ENCODE measurements around the gene GDE1.
"Not testable (repeated sequence)": the region's sequence is repeated elsewhere in the genome, so short reads cannot be mapped to it uniquely, and the experiment has no call there.

Gene GDE1

DNA sequence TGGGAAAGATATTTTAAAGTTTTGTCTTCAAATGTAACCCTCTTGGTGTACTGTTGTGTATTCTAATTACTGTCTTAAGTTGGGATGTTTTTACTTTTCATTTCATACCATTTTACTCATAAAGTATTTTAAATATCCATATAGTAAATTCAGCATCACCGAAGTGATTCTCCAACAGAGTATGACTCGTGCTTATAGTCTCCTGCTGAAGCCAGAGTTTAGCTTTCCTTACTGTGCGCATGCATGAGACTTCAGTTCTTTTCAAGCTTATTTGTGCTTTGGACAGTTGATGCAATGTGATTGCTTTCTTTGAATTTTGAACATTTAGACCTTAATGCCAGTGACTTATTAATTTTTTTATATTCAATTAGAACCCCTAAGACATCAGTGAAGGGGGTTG lies 26.2 kb upstream of the GDE1 start:
- Histone ChIP-seq H3K36me3 (ENCODE audit: control insufficient read depth, insufficient read depth, low read length) (peaks cover 36% of the 10 kb centered on the region), H3K9me3 (ENCODE audit: control insufficient read depth, low read length) (no peaks in the 10 kb centered on the region), H3K4me3 (ENCODE audit: extremely low read depth, insufficient read depth, low read length, poor library complexity, severe bottlenecking) (no peak overlapping the region), H3K27ac (ENCODE audit: low read depth, low read length, severe bottlenecking) (no peak overlapping the region), H3K4me1 (ENCODE audit: control insufficient read depth, insufficient read depth, low read length, poor library complexity, severe bottlenecking) (no peaks in the 10 kb centered on the region)
- WGBS, 2 experiments (ENCODE audit: insufficient coverage in 2 of 2): 92 to 94% methylated on average over 2 to 3 of the region's 3 CpGs

DNA sequence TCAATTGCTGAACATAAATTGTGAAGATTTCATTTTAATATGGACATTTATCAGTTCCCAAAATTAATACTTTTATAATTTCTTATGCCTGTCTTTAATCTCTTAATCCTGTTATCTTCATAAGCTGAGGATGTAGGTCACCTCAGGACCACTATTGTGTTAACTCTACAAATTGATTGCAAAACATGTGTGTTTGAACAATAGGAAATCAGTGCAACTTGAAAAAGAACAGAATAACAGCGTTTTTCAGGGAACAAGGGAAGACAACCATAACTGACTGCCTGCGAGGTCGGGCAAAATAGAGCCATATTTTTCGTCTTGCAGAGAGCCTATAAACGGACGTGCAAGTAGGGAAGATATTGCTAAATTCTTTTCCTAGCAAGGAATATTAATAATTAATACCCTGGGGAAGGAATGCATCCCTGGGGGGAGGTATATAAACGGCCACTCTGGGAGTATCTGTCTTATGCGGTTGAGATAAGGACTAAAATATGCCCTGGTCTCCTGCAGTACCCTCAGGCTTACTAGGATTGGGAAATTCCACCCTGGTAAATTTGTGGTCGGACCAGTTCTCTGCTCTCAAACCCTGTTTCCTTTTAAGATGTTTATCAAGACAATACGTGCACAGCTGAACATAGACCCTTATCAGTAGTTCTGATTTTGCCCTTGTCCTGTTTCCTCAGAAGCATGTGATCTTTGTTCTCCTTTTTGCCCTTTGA lies 21.5 kb upstream of the GDE1 start:
- H3K27ac ChIP-seq (ENCODE audit: low read depth, low read length, severe bottlenecking); H3K4me1 ChIP-seq (ENCODE audit: control insufficient read depth, insufficient read depth, low read length, poor library complexity, severe bottlenecking); H3K9me3 ChIP-seq (ENCODE audit: control insufficient read depth, low read length); H3K4me3 ChIP-seq (ENCODE audit: extremely low read depth, insufficient read depth, low read length, poor library complexity, severe bottlenecking): not testable (repeated sequence)
- 92 to 96% methylated on average over 6 to 7 of the region's 10 CpGs for WGBS, 2 experiments (ENCODE audit: insufficient coverage in 2 of 2)
- H3K36me3 ChIP-seq (ENCODE audit: control insufficient read depth, insufficient read depth, low read length): peaks cover 50% of the 10 kb centered on the region

- 86% methylated on average over 1 of the region's 3 CpGs; no CpG with 5 or more reads in 1 of the 2 experiments for WGBS, 2 experiments (ENCODE audit: insufficient coverage in 2 of 2)
- no peaks in the 10 kb centered on the region for H3K4me1 ChIP-seq (ENCODE audit: control insufficient read depth, insufficient read depth, low read length, poor library complexity, severe bottlenecking)
- H3K27ac ChIP-seq (ENCODE audit: low read depth, low read length, severe bottlenecking): no peak overlapping the region
- peaks cover 53% of the 10 kb centered on the region for H3K36me3 ChIP-seq (ENCODE audit: control insufficient read depth, insufficient read depth, low read length)
- H3K9me3 ChIP-seq (ENCODE audit: control insufficient read depth, low read length): no peaks in the 10 kb centered on the region
- H3K4me3 ChIP-seq (ENCODE audit: extremely low read depth, insufficient read depth, low read length, poor library complexity, severe bottlenecking): no peak overlapping the region
Measured at GRCh38 chr16:19542138-19542821, 20.4 kb upstream of the GDE1 start.

GRCh38 chr16:19540241-19540970 lies 18.5 kb upstream of the GDE1 start:
- no peak overlapping the region for H3K4me3 ChIP-seq (ENCODE audit: extremely low read depth, insufficient read depth, low read length, poor library complexity, severe bottlenecking)
- no peaks in the 10 kb centered on the region for H3K9me3 ChIP-seq (ENCODE audit: control insufficient read depth, low read length)
- WGBS, 2 experiments (ENCODE audit: insufficient coverage in 2 of 2): 91 to 100% methylated on average over 4 of the region's 6 CpGs
- no peak overlapping the region for H3K27ac ChIP-seq (ENCODE audit: low read depth, low read length, severe bottlenecking)
- peaks cover 68% of the 10 kb centered on the region for H3K36me3 ChIP-seq (ENCODE audit: control insufficient read depth, insufficient read depth, low read length)
- no peaks in the 10 kb centered on the region for H3K4me1 ChIP-seq (ENCODE audit: control insufficient read depth, insufficient read depth, low read length, poor library complexity, severe bottlenecking)

DNA sequence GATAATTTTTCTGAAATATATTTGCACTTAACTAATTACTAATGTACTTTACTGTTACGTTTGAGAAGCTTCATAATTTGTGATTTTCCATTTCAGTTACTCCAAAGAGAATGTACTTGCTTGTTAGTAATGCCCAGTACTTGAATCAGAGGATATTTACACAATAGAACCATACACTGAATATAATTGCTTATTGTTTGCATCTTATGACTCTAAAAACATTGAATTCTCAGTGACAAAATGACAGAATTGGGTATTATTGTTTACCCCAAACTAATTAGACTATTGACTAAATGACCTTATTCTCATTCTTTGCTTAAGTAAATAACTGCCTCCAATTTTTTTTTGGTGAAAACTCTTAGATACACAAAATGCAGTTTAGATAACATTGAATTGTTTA lies 10.7 kb upstream of the GDE1 start:
- Histone ChIP-seq H3K4me1 (ENCODE audit: control insufficient read depth, insufficient read depth, low read length, poor library complexity, severe bottlenecking) (no peaks in the 10 kb centered on the region), H3K27ac (ENCODE audit: low read depth, low read length, severe bottlenecking) (no peak overlapping the region), H3K36me3 (ENCODE audit: control insufficient read depth, insufficient read depth, low read length) (peaks cover 27% of the 10 kb centered on the region), H3K9me3 (ENCODE audit: control insufficient read depth, low read length) (no peaks in the 10 kb centered on the region), H3K4me3 (ENCODE audit: extremely low read depth, insufficient read depth, low read length, poor library complexity, severe bottlenecking) (no peak overlapping the region)
- WGBS, 2 experiments (ENCODE audit: insufficient coverage in 2 of 2): no CpG with 5 or more reads among the region's 1 CpG

DNA sequence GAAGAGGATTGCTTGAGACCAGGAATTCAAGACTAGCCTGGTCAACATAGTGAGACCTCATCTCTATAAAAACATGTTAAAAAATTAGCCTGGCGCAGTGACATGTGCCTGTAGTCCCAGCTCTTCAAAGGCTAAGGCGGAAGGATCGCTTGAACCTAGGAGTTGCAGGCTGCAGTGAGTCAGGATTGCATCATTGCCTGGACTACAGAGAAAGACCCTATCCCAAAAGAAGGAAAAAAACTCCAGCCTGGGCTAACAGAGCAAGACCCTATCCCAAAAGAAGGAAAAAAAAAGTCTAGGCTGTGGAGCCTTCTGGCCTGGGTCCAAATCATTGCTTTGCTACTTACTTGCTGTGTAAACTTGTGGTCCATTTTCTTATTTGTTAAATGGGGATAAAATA lies 6.8 kb upstream of the GDE1 start:
- H3K9me3 ChIP-seq (ENCODE audit: control insufficient read depth, low read length): no peaks in the 10 kb centered on the region
- WGBS, 2 experiments (ENCODE audit: insufficient coverage in 2 of 2): 83 to 100% methylated on average over 2 to 3 of the region's 3 CpGs
- peaks cover 12% of the 10 kb centered on the region for H3K36me3 ChIP-seq (ENCODE audit: control insufficient read depth, insufficient read depth, low read length)
- H3K4me1 ChIP-seq (ENCODE audit: control insufficient read depth, insufficient read depth, low read length, poor library complexity, severe bottlenecking): peaks cover 5% of the 10 kb centered on the region
- H3K4me3 ChIP-seq (ENCODE audit: extremely low read depth, insufficient read depth, low read length, poor library complexity, severe bottlenecking): no peak overlapping the region
- H3K27ac ChIP-seq (ENCODE audit: low read depth, low read length, severe bottlenecking): no peak overlapping the region

- H3K4me1 ChIP-seq (ENCODE audit: control insufficient read depth, insufficient read depth, low read length, poor library complexity, severe bottlenecking): peaks cover 5% of the 10 kb centered on the region
- no peak overlapping the region for H3K4me3 ChIP-seq (ENCODE audit: extremely low read depth, insufficient read depth, low read length, poor library complexity, severe bottlenecking)
- H3K9me3 ChIP-seq (ENCODE audit: control insufficient read depth, low read length): no peaks in the 10 kb centered on the region
- H3K27ac ChIP-seq (ENCODE audit: low read depth, low read length, severe bottlenecking): no peak overlapping the region
- H3K36me3 ChIP-seq (ENCODE audit: control insufficient read depth, insufficient read depth, low read length): peaks cover 12% of the 10 kb centered on the region
- WGBS, 2 experiments (ENCODE audit: insufficient coverage in 2 of 2): 100% methylated on average over 1 of the region's 1 CpG; no CpG with 5 or more reads in 1 of the 2 experiments
Measured at GRCh38 chr16:19527161-19527560, 5.3 kb upstream of the GDE1 start.

- peaks cover 9% of the 10 kb centered on the region for H3K4me1 ChIP-seq (ENCODE audit: control insufficient read depth, insufficient read depth, low read length, poor library complexity, severe bottlenecking)
- peaks cover 8% of the 10 kb centered on the region for H3K36me3 ChIP-seq (ENCODE audit: control insufficient read depth, insufficient read depth, low read length)
- no peak overlapping the region for H3K27ac ChIP-seq (ENCODE audit: low read depth, low read length, severe bottlenecking)
- no peaks in the 10 kb centered on the region for H3K9me3 ChIP-seq (ENCODE audit: control insufficient read depth, low read length)
- H3K4me3 ChIP-seq (ENCODE audit: extremely low read depth, insufficient read depth, low read length, poor library complexity, severe bottlenecking): peak overlapping the region; percentile 92
- WGBS, 2 experiments (ENCODE audit: insufficient coverage in 2 of 2): no CpG with 5 or more reads among the region's 2 CpGs
Measured at GRCh38 chr16:19525385-19525723, 3.5 kb upstream of the GDE1 start.

DNA sequence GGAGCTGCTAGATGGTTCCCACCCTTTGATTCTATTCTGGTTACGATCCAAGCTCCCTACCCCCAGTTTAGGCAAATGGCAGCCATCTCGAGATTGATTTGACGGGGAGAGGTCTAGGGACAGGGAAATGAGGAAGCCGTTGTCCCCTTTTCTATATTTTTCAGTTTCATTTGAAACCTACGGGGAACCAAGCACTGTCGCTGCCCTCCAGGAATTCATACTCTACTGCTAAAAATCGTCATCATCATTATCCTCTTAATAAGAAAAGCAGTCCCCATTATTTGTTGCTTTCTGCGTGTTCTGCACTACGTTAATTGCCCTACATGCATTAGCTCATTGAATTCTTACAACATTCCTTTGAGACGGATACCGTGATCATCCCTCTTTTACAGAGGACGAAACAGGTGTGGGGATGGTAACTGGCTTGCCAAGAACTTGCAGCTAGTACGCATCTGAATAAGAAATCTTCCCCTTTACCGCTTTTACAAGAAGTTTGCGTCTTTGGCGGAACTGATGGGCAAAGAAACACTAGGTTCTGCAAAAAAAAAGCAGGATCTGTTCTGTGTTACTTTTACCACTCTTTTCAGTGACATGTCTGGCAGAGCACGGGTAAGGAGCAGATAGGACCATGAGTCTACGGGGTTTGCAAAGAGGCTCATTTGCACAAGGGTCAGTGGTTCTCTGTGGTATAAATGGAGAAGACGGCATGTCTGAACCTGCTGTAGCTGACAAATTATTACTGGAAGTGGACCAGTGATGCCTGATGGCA lies 2.9 kb upstream of the GDE1 start:
- Histone ChIP-seq H3K4me1 (ENCODE audit: control insufficient read depth, insufficient read depth, low read length, poor library complexity, severe bottlenecking) (peaks cover 10% of the 10 kb centered on the region), H3K9me3 (ENCODE audit: control insufficient read depth, low read length) (no peaks in the 10 kb centered on the region), H3K4me3 (ENCODE audit: extremely low read depth, insufficient read depth, low read length, poor library complexity, severe bottlenecking) (peak overlapping the region; percentile 92), H3K27ac (ENCODE audit: low read depth, low read length, severe bottlenecking) (peak overlapping the region; percentile 33), H3K36me3 (ENCODE audit: control insufficient read depth, insufficient read depth, low read length) (peaks cover 4% of the 10 kb centered on the region)
- 10 to 12% methylated on average over 13 of the region's 19 CpGs for WGBS, 2 experiments (ENCODE audit: insufficient coverage in 2 of 2)

GRCh38 chr16:19524356-19524615 lies 2.4 kb upstream of the GDE1 start:
- H3K27ac ChIP-seq (ENCODE audit: low read depth, low read length, severe bottlenecking): peak overlapping the region; percentile 33

More at GRCh38 chr16:19524356-19524615, 2.4 kb upstream of the GDE1 start:
- 0 to 1% methylated on average over 6 to 10 of the region's 11 CpGs for WGBS, 2 experiments (ENCODE audit: insufficient coverage in 2 of 2)
- Histone ChIP-seq H3K9me3 (ENCODE audit: control insufficient read depth, low read length) (no peaks in the 10 kb centered on the region), H3K4me3 (ENCODE audit: extremely low read depth, insufficient read depth, low read length, poor library complexity, severe bottlenecking) (peak overlapping the region; percentile 92), H3K36me3 (ENCODE audit: control insufficient read depth, insufficient read depth, low read length) (peaks cover 3% of the 10 kb centered on the region), H3K4me1 (ENCODE audit: control insufficient read depth, insufficient read depth, low read length, poor library complexity, severe bottlenecking) (peaks cover 10% of the 10 kb centered on the region)

All from mesodermal cell (in vitro differentiated cells).